ENCODE results near the gene PGM3.

- TF ChIP-seq CTCF (IDR thresholded peaks at IDR 0.05; ENCODE audit: borderline replicate concordance, extremely low read depth, low read length, poor library complexity, severe bottlenecking), result no peak
- TF ChIP-seq EZH2 (IDR thresholded peaks at IDR 0.05; ENCODE audit: borderline replicate concordance, low read depth, low read length, severe bottlenecking), result no peak
These were observed 8.0 kb downstream of the PGM3 start for GRCh38 chr6:83185096-83185495.

Measured in DND-41 (cell line).